Activated CD4-positive, alpha-beta T cell treated with anti-CD3 and anti-CD28 coated beads, Interleukin-2, Interleukin-4, amounts not matched to agents 100 ng/mL and 50 ng/mL, durations not matched to agents 16 hours and 8 hours (primary cell): ENCODE data around the gene OR5A1.

Experiments
- DNase-seq: peaks from one replicate; pipeline ENCODE4 v3.0.0-alpha.2; 2020; ENCODE audit warnings: low spot score

OR5A1 gene

GRCh38 chr11:59479906-59480305 lies 43.6 kb downstream of the OR5A1 start:
- DNase-seq = no peak

GRCh38 chr11:59480359-59480758 lies 44.1 kb downstream of the OR5A1 start:
- no peak for DNase-seq
